ENCODE measurements around the gene RPTN.

The RPTN gene

DNA sequence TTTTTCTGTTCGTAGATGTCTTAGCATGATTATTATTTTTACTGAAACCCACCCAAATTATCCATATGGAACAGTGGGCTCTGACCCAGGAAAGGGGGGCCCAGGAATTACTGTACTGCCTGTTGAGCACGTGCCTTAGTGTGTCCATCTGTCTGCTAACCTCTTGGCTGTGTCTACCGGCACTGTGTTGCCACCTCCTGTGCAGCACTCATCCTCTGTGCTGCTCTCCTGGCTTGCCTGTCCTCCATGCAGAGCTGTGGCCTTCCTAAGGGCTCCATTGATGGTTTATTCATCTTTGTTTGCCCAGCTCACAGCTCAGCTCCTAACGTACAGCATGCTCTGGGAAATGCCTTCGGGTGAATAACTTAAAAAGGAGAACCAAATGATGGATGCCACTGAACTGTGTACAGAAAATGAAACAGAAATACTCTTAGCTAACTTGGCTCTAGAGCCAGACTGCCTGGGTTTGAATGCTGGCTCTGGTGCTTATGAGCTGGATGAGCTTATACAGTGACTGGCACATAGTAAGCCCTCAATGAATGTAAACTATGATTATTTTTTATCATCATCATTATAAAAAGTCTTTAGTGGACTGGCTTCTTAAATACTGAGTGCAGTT lies 11.4 kb upstream of the RPTN start:
- TF ChIP-seq GATA2 (IDR thresholded peaks at IDR 0.05; ENCODE audit: low read depth, low read length) (no peak), GATA3 (IDR thresholded peaks at IDR 0.05; ENCODE audit: low read depth, low read length) (no peak)

- no peak for TF ChIP-seq GATA2 (IDR thresholded peaks at IDR 0.05; ENCODE audit: low read depth, low read length)
- TF ChIP-seq GATA3 (IDR thresholded peaks at IDR 0.05; ENCODE audit: low read depth, low read length) = no peak
These were observed 10.5 kb upstream of the RPTN start for GRCh38 chr1:152169366-152170025.

GRCh38 chr1:152168535-152168868 lies 9.5 kb upstream of the RPTN start:
- no peak for TF ChIP-seq GATA3 (IDR thresholded peaks at IDR 0.05; ENCODE audit: low read depth, low read length)
- TF ChIP-seq GATA2 (IDR thresholded peaks at IDR 0.05; ENCODE audit: low read depth, low read length) = no peak

DNA sequence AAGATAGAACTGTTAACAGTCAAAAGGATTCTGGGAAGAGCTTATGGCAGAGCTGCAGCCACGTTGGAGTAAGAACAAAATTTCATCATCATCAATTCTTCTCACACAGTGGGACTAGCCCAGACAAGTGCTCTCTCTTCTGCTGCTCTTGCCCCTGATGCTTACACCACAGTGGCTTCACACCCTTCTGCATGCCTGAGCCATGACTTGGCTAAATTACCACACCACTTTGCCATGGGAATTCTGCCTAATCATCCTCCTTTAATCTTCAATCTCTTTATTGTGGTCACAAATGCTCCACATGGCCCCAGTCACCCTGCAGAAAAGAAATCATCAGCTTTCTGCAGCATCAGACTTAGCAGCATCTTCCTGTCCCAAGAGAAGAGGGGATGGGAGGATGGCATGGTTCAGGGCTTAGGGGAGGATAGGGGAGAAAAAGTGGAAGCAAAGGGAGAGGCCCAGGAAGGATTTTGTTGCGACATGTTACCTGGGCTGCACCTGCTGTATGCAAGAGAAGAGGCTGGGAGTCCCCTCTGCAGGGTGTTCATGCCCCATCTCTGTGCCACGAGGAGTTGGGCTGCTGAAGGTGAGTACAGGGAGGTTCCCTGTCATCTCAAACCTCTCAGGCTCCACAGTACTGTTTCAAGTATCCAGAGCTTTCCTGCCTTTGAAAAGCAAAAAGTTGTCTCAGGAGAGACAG lies 9.0 kb upstream of the RPTN start:
- TF ChIP-seq GATA2 (IDR thresholded peaks at IDR 0.05; ENCODE audit: low read depth, low read length) (no peak), GATA3 (IDR thresholded peaks at IDR 0.05; ENCODE audit: low read depth, low read length) (no peak)

DNA sequence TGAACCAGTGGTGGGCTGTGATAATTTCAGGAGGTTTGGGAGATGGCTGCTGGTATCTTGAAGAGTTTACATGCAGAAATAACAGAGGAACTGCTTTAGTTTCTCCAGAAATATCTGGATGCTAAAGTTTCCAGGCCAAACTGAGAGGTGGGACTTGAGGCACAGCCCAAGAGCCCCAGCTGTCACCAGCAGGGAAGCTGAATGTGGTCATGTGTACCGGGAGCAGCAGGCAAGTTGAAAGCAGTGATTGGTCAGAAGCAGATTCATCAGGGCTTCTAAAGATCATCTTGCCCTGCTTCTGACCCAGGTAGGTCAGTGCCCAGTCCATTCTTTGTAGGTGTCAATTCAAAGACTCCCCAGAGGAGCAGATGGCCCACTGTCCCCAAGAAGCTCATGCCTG lies 7.9 kb upstream of the RPTN start:
- TF ChIP-seq GATA2 (IDR thresholded peaks at IDR 0.05; ENCODE audit: low read depth, low read length) (no peak), GATA3 (IDR thresholded peaks at IDR 0.05; ENCODE audit: low read depth, low read length) (no peak)

- TF ChIP-seq GATA3 (IDR thresholded peaks at IDR 0.05; ENCODE audit: low read depth, low read length) (no peak), GATA2 (IDR thresholded peaks at IDR 0.05; ENCODE audit: low read depth, low read length) (no peak)
These were observed 6.5 kb upstream of the RPTN start for GRCh38 chr1:152165286-152166077.

GRCh38 chr1:152164517-152165136 lies 5.6 kb upstream of the RPTN start:
- TF ChIP-seq GATA2 (IDR thresholded peaks at IDR 0.05; ENCODE audit: low read depth, low read length) (no peak), GATA3 (IDR thresholded peaks at IDR 0.05; ENCODE audit: low read depth, low read length) (no peak)

DNA sequence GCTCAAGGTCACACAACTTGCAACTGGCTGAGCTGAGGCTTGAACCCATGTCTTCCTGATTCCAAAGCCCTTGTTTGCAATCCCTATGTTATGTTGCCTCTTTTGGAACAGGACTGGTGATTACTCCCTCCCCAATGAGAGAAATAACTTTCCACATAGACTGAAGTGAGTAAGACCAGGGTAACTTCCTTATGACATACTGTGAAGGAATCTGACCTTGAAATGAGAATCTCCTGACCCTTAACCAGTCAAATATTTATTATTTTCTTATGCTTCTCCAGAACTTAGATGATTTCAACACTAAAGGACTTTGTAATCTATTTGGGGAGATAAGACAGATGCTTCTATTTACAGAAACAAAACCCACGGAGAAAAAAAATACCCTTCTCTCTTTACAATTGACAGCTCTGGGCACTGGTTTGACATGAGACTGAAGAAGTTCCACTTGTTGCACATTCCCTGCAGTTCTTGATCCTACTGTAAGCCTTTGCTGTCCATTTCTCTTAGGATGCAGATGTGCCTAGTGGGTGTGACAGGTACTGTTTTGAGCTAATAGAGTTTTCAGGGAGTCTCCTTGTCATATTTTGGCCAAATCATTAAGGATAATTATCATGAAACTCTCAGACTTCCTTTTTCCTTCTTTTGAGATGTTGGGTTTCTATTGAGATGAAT lies 3.9 kb upstream of the RPTN start:
- TF ChIP-seq GATA2 (IDR thresholded peaks at IDR 0.05; ENCODE audit: low read depth, low read length) = no peak
- TF ChIP-seq GATA3 (IDR thresholded peaks at IDR 0.05; ENCODE audit: low read depth, low read length) = no peak

DNA sequence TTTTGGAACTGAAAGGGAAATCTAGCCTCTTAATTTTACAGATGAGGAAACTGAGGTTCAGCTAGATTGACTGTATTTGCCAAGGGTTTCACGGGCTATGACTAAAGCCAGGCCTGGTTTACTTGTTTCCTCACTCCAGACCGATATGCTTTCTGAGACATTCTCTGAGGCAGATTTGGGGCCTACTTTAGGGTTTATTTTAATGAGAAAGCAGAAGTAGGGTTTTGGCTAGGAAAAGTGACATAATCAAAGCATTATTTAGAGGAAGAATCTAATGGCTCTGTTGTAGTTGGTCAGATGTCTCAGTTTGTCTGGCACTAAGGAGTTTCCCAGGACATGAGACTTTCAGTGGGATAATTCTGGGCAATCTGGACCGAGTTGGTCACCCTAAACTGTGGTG lies 1.5 kb upstream of the RPTN start:
- no peak for TF ChIP-seq GATA2 (IDR thresholded peaks at IDR 0.05; ENCODE audit: low read depth, low read length)
- no peak for TF ChIP-seq GATA3 (IDR thresholded peaks at IDR 0.05; ENCODE audit: low read depth, low read length)

GRCh38 chr1:152153996-152154395 lies 5.0 kb downstream of the RPTN start:
- TF ChIP-seq GATA3 (IDR thresholded peaks at IDR 0.05; ENCODE audit: low read depth, low read length) (no peak), GATA2 (IDR thresholded peaks at IDR 0.05; ENCODE audit: low read depth, low read length) (no peak)

GRCh38 chr1:152151646-152152045 lies 7.4 kb downstream of the RPTN start:
- TF ChIP-seq GATA3 (IDR thresholded peaks at IDR 0.05; ENCODE audit: low read depth, low read length) = no peak
- no peak for TF ChIP-seq GATA2 (IDR thresholded peaks at IDR 0.05; ENCODE audit: low read depth, low read length)

DNA sequence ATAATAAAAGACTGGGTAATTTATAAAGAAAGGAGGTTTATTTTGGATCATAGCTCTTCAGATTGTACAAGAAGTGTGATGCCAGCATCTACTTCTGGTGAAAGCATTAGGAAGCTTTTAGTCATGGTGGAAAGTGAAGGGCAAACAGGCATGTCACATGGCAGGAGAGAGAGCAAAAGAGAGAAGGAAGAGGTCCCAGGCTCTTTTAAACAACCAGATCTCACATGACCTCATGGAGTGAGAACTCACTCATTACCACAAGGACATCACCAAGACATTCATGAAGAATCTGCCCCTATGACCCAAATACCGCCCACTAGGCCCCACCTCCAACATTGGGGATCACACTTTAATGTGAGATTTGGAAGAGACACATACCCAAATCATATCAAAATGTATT lies 10.0 kb downstream of the RPTN start:
- TF ChIP-seq GATA2 (IDR thresholded peaks at IDR 0.05; ENCODE audit: low read depth, low read length) (no peak), GATA3 (IDR thresholded peaks at IDR 0.05; ENCODE audit: low read depth, low read length) (no peak)

- no peak for TF ChIP-seq GATA3 (IDR thresholded peaks at IDR 0.05; ENCODE audit: low read depth, low read length)
These were observed 11.0 kb downstream of the RPTN start for GRCh38 chr1:152148051-152148450.
